ENCODE data around the gene NOM1. TPM values are rescaled to one million over a fixed set of nuclear protein-coding genes. Genes with fewer than 3 reads are reported as not detected.

Gene NOM1
- total and polyA plus RNA-seq, 2 experiments from 2014 or later = 9.2 to 17.9 TPM

- Histone ChIP-seq H3K9me3 (ENCODE audit: low read depth) (no peaks in the 10 kb centered on the region), H3K9me2 (ENCODE audit: insufficient read depth) (no peaks in the 10 kb centered on the region), H3K4me1 (ENCODE audit: insufficient read depth) (no peaks in the 10 kb centered on the region), H4K20me1 (ENCODE audit: insufficient read depth) (no peaks in the 10 kb centered on the region), H3K27ac (no peak overlapping the region), H3K4me3 (no peak overlapping the region), H3K27me3 (replicated peaks; ENCODE audit: insufficient read depth) (peaks cover 96% of the 10 kb centered on the region), H3K9ac (no peak overlapping the region), H3K4me2 (ENCODE audit: unreplicated experiment) (no peak overlapping the region), H3K36me3 (ENCODE audit: low read depth) (no peaks in the 10 kb centered on the region), H3F3A (ENCODE audit: insufficient read depth) (no peaks in the 10 kb centered on the region), H2AFZ (no peak overlapping the region), H3K79me2 (ENCODE audit: insufficient read depth) (no peaks in the 10 kb centered on the region)
- no peak for DNase-seq
- no peak for TF ChIP-seq EZH2phosphoT487 (IDR thresholded peaks at IDR 0.05; ENCODE audit: insufficient read depth, low read depth)
- no peak for TF ChIP-seq EZH2 (IDR thresholded peaks at IDR 0.05; ENCODE audit: insufficient read depth, poor library complexity, severe bottlenecking)
- in situ Hi-C loops (cut with MboI) = no loop called here
Measured at GRCh38 chr7:157013101-157013500, 63.6 kb downstream of the NOM1 start.

- H3K9ac ChIP-seq = no peak overlapping the region
- DNase-seq = no peak
- H2AFZ ChIP-seq = no peak overlapping the region
- H3K27me3 ChIP-seq (replicated peaks; ENCODE audit: insufficient read depth) = peaks cover 96% of the 10 kb centered on the region
- no peaks in the 10 kb centered on the region for H3K79me2 ChIP-seq (ENCODE audit: insufficient read depth)
- H4K20me1 ChIP-seq (ENCODE audit: insufficient read depth) = no peaks in the 10 kb centered on the region
- no peaks in the 10 kb centered on the region for H3K36me3 ChIP-seq (ENCODE audit: low read depth)
- no peaks in the 10 kb centered on the region for H3F3A ChIP-seq (ENCODE audit: insufficient read depth)
- TF ChIP-seq EZH2phosphoT487 (IDR thresholded peaks at IDR 0.05; ENCODE audit: insufficient read depth, low read depth) = 0 out of 2 replicates have a peak, but pooled peaks have one; percentile 29
- no peak for TF ChIP-seq EZH2 (IDR thresholded peaks at IDR 0.05; ENCODE audit: insufficient read depth, poor library complexity, severe bottlenecking)
- in situ Hi-C loops (cut with MboI) = no loop called here
- H3K4me2 ChIP-seq (ENCODE audit: unreplicated experiment) = no peak overlapping the region
- no peak overlapping the region for H3K27ac ChIP-seq
- no peaks in the 10 kb centered on the region for H3K9me3 ChIP-seq (ENCODE audit: low read depth)
- no peak overlapping the region for H3K4me3 ChIP-seq
- whole genome bisulfite sequencing, 2 experiments (ENCODE audit: low coverage in 1 of 2, low lambda C conversion rate in 2 of 2, missing lambda C conversion rate in 2 of 2) = 16 to 23% methylated on average over 13 of the region's 13 CpGs
- H3K9me2 ChIP-seq (ENCODE audit: insufficient read depth) = no peaks in the 10 kb centered on the region
- no peaks in the 10 kb centered on the region for H3K4me1 ChIP-seq (ENCODE audit: insufficient read depth)
Measured at GRCh38 chr7:157013602-157014549, 64.4 kb downstream of the NOM1 start.

- Histone ChIP-seq H3K4me3 (no peak overlapping the region), H3K9me3 (ENCODE audit: low read depth) (no peaks in the 10 kb centered on the region), H3K4me1 (ENCODE audit: insufficient read depth) (no peaks in the 10 kb centered on the region), H3K4me2 (ENCODE audit: unreplicated experiment) (no peak overlapping the region), H2AFZ (no peak overlapping the region), H3K36me3 (ENCODE audit: low read depth) (no peaks in the 10 kb centered on the region), H3K79me2 (ENCODE audit: insufficient read depth) (no peaks in the 10 kb centered on the region), H4K20me1 (ENCODE audit: insufficient read depth) (no peaks in the 10 kb centered on the region), H3K27ac (no peak overlapping the region), H3K27me3 (replicated peaks; ENCODE audit: insufficient read depth) (peaks cover 98% of the 10 kb centered on the region), H3K9me2 (ENCODE audit: insufficient read depth) (no peaks in the 10 kb centered on the region), H3F3A (ENCODE audit: insufficient read depth) (no peaks in the 10 kb centered on the region), H3K9ac (no peak overlapping the region)
- in situ Hi-C loops (cut with MboI) = no loop called here
- TF ChIP-seq EZH2 (IDR thresholded peaks at IDR 0.05; ENCODE audit: insufficient read depth, poor library complexity, severe bottlenecking) = no peak
- no peak for TF ChIP-seq EZH2phosphoT487 (IDR thresholded peaks at IDR 0.05; ENCODE audit: insufficient read depth, low read depth)
- no peak for DNase-seq
- WGBS, 2 experiments (ENCODE audit: low coverage in 1 of 2, low lambda C conversion rate in 2 of 2, missing lambda C conversion rate in 2 of 2) = 20 to 24% methylated on average over 12 of the region's 12 CpGs
Measured at GRCh38 chr7:157014635-157015555, 65.4 kb downstream of the NOM1 start.

GRCh38 chr7:157016024-157016351 lies 66.5 kb downstream of the NOM1 start:
- Histone ChIP-seq H2AFZ (no peak overlapping the region), H3K4me3 (no peak overlapping the region), H3K9me3 (ENCODE audit: low read depth) (no peaks in the 10 kb centered on the region), H3K9me2 (ENCODE audit: insufficient read depth) (no peaks in the 10 kb centered on the region), H4K20me1 (ENCODE audit: insufficient read depth) (no peaks in the 10 kb centered on the region), H3K79me2 (ENCODE audit: insufficient read depth) (no peaks in the 10 kb centered on the region), H3K4me2 (ENCODE audit: unreplicated experiment) (no peak overlapping the region), H3K36me3 (ENCODE audit: low read depth) (no peaks in the 10 kb centered on the region), H3K9ac (no peak overlapping the region), H3K27me3 (replicated peaks; ENCODE audit: insufficient read depth) (peaks cover 100% of the 10 kb centered on the region), H3K4me1 (ENCODE audit: insufficient read depth) (no peaks in the 10 kb centered on the region), H3K27ac (no peak overlapping the region), H3F3A (ENCODE audit: insufficient read depth) (no peaks in the 10 kb centered on the region)
- DNase-seq = no peak
- no peak for TF ChIP-seq EZH2phosphoT487 (IDR thresholded peaks at IDR 0.05; ENCODE audit: insufficient read depth, low read depth)
- in situ Hi-C loops (cut with MboI) = no loop called here
- WGBS, 2 experiments (ENCODE audit: low coverage in 1 of 2, low lambda C conversion rate in 2 of 2, missing lambda C conversion rate in 2 of 2) = 1 to 5% methylated on average over 11 of the region's 11 CpGs
